HFF-Myc (cell line): Measurements from ENCODE around the gene SYNPO2.
"Not testable (repeated sequence)": the region's sequence is repeated elsewhere in the genome, so short reads cannot be mapped to it uniquely, and the experiment has no call there.

ENCODE experiments used
- DNase-seq: peaks from one replicate; pipeline ENCODE4 v3.0.0-alpha.2; 2011; ENCODE audit warnings: low read depth; ENCODE audit errors: extremely low read depth
- H3K4me3 ChIP-seq: replicated peaks from 2 replicates; pipeline ENCODE4 v1.5.1; 2011; ENCODE audit warnings: low read depth, mild to moderate bottlenecking, control low read depth, low read length
- TF ChIP-seq, protein P1 (sequence below): IDR thresholded peaks from 2 replicates; pipeline ENCODE4 v1.5.1; 2012; ENCODE audit warnings: mild to moderate bottlenecking, low read depth, low read length, control low read depth; ENCODE audit errors: missing control alignments

The SYNPO2 gene

GRCh38 chr4:118975449-118976192 is 87.0 kb downstream of the SYNPO2 start:
- no peak overlapping the region for H3K4me3 ChIP-seq
- TF ChIP-seq, protein P1, sequence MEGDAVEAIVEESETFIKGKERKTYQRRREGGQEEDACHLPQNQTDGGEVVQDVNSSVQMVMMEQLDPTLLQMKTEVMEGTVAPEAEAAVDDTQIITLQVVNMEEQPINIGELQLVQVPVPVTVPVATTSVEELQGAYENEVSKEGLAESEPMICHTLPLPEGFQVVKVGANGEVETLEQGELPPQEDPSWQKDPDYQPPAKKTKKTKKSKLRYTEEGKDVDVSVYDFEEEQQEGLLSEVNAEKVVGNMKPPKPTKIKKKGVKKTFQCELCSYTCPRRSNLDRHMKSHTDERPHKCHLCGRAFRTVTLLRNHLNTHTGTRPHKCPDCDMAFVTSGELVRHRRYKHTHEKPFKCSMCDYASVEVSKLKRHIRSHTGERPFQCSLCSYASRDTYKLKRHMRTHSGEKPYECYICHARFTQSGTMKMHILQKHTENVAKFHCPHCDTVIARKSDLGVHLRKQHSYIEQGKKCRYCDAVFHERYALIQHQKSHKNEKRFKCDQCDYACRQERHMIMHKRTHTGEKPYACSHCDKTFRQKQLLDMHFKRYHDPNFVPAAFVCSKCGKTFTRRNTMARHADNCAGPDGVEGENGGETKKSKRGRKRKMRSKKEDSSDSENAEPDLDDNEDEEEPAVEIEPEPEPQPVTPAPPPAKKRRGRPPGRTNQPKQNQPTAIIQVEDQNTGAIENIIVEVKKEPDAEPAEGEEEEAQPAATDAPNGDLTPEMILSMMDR: no peak
- DNase-seq: no peak

DNA sequence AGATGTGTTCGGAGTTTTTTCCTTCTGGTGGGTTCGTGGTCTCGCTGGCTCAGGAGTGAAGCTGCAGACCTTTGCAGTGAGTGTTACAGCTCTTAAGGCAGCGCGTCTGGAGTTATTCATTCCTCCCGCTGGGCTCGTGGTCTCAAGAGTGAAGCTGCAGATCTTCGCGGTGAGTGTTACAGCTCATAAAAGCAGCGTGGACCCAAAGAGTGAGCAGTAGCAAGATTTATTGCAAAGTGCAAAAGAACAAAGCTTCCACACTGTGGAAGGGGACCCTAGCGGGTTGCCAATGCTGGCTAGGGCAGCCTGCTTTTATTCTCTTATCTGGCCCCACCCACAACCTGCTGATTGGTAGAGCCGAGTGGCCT is 87.5 kb downstream of the SYNPO2 start:
- H3K4me3 ChIP-seq, DNase-seq: not testable (repeated sequence)

DNA sequence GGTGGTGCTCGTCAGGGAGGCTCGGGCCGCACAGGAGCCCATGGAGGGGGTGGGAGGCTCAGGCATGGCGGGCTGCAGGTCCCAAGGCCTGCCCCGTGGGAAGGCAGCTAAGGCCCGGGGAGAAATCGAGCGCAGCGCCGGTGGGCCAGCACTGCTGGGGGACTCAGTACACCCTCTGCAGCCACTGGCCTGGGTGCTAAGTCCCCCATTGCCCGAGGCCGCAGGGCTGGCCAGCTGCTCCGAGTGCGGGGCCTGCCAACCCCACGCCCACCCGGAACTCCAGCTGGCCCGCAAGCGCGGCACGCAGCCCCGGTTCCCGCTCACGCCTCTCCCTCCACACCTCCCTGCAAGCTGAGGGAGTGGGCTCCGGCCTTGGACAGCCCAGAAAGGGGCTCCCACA is 88.4 kb downstream of the SYNPO2 start:
- DNase-seq, H3K4me3 ChIP-seq: not testable (repeated sequence)

GRCh38 chr4:118979712-118980111 is 91.1 kb downstream of the SYNPO2 start:
- no peak for DNase-seq
- H3K4me3 ChIP-seq: no peak overlapping the region
- TF ChIP-seq, protein P1: no peak

DNA sequence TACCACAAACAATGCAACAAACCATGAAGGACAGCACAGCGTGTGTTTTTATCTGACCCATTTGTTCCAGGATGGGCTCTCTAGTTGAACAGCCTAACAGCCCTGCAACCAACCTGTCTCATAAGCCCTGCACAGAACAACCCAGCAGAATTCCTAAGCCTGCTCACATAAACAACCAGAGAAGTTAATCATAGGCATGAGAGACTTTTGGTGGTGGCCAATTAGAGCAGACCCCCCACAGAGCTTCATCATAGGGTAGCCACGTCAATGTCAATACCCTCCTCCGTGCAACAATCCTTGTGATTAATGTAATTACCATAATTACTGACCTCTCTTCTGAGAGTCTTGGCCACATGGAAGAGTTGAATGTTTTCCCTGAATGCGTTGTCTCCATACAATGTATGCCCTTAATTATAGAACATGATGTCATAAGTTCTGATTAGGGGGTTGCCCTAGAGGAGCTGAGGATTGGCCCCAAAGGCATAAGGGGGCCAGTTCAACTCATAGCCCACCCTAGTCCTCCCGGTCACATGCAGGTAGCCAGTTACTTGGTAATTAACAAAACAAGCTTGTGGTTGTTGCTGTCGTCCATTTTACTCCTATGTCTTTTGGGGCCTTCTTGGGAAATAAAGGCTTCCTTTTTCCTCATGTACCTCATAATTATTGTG is 92.7 kb downstream of the SYNPO2 start:
- no peak for DNase-seq
- no peak overlapping the region for H3K4me3 ChIP-seq
- TF ChIP-seq, protein P1: no peak

DNA sequence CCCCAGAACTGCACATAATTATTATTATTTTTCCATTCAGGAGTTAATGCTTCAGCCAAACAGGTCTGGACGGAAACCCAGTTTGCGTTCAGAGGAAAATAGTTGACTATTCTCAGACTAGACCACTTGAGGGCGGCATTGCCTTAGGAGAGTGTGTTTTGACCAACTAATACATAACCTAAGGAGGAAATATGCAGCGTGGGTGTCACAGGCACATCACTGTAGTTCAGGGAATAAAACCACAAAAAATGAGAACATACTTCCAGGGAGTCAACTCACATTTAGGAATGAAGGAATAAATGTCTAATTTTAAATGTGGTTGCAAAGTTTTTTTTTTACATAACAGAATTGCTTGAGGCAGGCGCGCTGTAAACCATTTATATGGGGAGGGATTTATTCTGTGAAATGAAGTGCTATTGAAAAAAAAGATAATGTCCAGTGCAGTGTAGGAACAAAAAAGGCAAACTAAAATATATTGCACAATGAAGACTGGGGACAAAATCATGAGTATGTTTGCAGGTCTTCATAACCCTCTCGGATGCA is 93.3 kb downstream of the SYNPO2 start:
- peak; percentile 77 for DNase-seq
- H3K4me3 ChIP-seq: no peak overlapping the region
- TF ChIP-seq, protein P1: peak; percentile 71

DNA sequence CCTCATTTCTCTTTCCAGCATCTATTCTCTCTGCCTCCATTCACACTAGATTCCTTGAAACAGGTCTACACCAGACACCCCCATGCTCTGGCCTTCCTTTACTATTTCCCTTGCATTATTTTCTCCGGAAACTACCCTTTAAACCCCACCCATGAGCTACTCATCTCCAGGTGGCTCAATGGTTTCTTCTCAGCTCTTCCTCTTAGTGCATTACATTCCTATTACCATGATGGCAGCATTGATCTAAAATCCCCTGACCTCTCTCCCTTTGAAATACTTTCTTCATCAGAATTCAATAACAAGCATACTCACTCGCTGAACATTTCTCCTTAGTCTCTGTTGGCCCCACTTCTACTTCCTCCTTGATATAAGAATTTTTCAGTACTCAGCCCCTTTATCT is 94.6 kb downstream of the SYNPO2 start:
- no peak for DNase-seq
- TF ChIP-seq, protein P1: no peak
- no peak overlapping the region for H3K4me3 ChIP-seq
